Activated T-cell treated with anti-CD3 and anti-CD28 coated beads, Interleukin-2, amount 50 U/mL, for 4 hours (primary cell): ENCODE measurements around the gene DNPEP. TPM values are rescaled to one million over a fixed set of nuclear protein-coding genes. Genes with fewer than 3 reads are reported as not detected.

ENCODE experiments used
- ATAC-seq, 2 donors: fragments of 200-7000 bp; cut with Tn5 transposase; one replicate each; pipeline ENCODE4 v1.10.0; 2021
- DNase-seq: peaks from one replicate; pipeline ENCODE4 v3.0.0-alpha.2; 2020
- H3K27me3 Mint-ChIP-seq: one replicate; pipeline ENCODE4 v1.8.0; 2021; ENCODE audit warnings: low read depth, mixed read lengths
- H3K36me3 Mint-ChIP-seq: one replicate; pipeline ENCODE4 v1.8.0; 2022; ENCODE audit warnings: mixed read lengths; ENCODE audit not compliant: insufficient read depth
- H3K4me1 Mint-ChIP-seq: one replicate; pipeline ENCODE4 v1.8.0; 2021; ENCODE audit warnings: low read depth, mixed read lengths
- H3K4me3 Mint-ChIP-seq: one replicate; pipeline ENCODE4 v1.8.0; 2021; ENCODE audit warnings: mild to moderate bottlenecking, moderate library complexity, mixed read lengths
- H3K9me3 Mint-ChIP-seq: one replicate; pipeline ENCODE4 v1.8.0; 2021; ENCODE audit warnings: mixed read lengths
- total RNA-seq, 3 donors: library from RNA; stranded (reverse); gene quantifications; one replicate each; pipeline ENCODE4 v1.2.1, GENCODE V29; 2021

The DNPEP gene
- total RNA-seq, 3 donors from 2014 or later = 187 to 222 (median 221) TPM

DNA sequence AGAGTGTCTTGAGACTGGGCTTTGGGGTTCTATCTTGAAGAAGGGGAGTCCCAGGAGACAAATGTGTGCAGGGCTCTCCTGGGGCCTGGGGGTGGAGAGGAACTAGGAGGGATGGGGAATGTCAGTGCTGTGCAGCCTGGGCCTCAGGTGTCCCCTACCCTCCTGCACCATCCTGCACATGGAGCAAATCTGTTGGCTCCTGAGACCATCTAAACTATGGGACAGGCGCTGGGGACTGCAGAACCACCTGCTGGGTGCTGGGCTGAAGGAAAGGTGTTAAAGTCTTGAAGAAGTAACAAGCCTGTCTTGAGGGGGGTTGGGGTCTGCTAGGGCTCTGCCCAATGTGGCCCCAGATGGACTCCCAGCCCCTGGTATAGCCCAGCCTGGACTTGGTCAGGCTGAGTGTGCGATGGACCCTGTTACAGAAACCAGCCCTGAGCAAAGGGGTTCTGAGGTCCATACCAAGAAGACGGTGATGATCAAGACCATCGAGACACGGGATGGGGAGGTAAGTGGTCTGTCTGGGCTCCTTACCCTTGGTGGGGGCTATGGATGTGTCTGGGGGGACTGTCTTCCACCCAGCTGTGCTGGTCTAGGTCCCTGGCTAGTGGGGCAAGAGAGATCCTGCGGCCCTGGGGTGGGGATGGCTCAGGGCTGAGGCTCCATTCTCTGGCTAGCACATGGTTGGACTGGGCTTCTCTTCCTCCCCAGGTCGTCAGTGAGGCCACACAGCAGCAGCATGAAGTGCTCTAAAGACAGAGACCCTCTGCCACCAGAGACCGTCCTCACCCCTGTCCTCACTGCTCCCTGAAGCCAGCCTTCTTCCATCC lies 37.7 kb upstream of the DNPEP start:
- H3K36me3 Mint-ChIP-seq = no peaks in the 10 kb centered on the region
- no peaks in the 10 kb centered on the region for H3K9me3 Mint-ChIP-seq
- H3K4me3 Mint-ChIP-seq = no peak overlapping the region
- DNase-seq (no peak), ATAC-seq (no peak)
- H3K4me1 Mint-ChIP-seq = no peaks in the 10 kb centered on the region
- peaks cover 18% of the 10 kb centered on the region for H3K27me3 Mint-ChIP-seq

DNA sequence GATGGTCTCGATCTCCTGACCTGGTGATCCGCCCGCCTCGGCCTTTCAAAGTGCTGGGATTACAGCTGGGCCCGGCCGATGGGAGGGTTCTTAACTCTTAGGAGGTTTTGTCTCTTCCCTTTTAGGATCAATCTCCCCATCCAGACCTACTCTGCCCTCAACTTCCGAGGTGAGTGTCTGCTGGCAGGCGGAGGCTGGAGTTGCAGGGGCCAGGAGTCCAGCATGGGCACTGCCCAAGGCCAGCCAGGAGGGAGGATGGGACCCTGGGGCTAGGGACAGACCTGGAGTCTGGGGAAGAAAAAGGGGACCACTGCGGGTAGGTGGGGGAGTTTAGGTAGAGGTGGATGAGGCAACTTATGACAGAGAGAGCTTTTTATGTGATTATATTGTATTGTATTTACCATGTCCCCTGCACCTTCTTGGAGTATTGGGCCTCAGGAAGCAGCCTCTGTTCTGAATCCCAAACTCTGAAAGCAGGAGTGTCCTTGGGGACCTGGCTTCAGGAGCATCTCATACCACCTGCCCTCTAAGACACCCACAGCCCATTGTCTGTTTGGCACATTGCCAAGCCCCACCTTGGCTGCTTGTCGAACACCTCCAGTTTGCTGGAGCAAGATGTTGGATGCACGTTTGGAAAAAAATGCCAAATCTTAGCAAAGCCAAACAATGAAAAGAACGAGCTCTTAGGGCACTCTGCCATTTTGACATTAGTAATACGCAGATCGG lies 36.1 kb upstream of the DNPEP start:
- no peak for ATAC-seq
- Mint-ChIP-seq H3K4me1 (no peaks in the 10 kb centered on the region), H3K36me3 (no peaks in the 10 kb centered on the region), H3K9me3 (no peaks in the 10 kb centered on the region), H3K27me3 (peaks cover 32% of the 10 kb centered on the region), H3K4me3 (no peak overlapping the region)
- DNase-seq = no peak

DNA sequence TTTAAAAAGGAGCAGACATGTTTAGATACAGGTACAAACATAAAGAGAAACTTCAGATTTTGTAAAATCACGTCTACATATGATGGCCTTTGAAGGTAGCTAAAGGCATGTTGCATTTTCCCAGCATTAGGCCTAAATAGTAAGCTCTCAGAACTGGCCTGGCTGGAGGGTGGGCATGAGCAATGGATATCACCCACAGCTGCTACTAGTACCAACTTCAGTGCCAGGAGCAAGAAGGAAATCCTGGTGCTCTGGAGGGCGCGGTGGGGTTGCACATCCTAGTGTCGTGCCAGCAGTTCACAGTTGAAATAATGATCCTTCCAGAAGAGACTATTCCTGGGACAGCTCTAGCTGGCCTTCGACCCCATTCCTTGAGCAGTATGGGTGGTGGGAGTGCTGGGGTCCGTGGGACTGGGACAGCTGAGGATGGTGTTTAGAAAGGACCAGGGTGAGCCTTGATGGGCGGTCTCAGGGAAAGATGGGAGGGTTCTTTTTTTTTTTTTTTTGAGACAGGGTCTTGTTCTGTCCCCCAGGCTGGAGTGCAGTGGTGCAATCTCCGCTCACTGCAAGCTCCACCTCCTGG lies 35.3 kb upstream of the DNPEP start:
- DNase-seq = no peak
- no peaks in the 10 kb centered on the region for H3K9me3 Mint-ChIP-seq
- H3K27me3 Mint-ChIP-seq = peaks cover 35% of the 10 kb centered on the region
- H3K4me3 Mint-ChIP-seq = no peak overlapping the region
- no peak for ATAC-seq
- H3K4me1 Mint-ChIP-seq = no peaks in the 10 kb centered on the region
- no peaks in the 10 kb centered on the region for H3K36me3 Mint-ChIP-seq

DNA sequence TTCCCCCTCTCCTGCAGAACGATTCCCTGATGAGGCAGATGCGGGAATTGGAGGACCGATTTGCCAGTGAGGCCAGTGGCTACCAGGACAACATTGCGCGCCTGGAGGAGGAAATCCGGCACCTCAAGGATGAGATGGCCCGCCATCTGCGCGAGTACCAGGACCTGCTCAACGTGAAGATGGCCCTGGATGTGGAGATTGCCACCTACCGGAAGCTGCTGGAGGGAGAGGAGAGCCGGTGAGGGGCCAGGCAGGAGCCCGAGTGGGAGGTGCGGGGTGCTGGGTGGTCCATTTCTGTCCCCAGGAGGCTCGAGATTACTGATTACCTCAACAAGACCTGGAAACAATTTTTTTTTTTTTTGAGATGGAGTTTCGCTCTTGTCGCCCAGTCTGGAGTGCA lies 33.6 kb upstream of the DNPEP start:
- Mint-ChIP-seq H3K4me3 (no peak overlapping the region), H3K27me3 (peaks cover 36% of the 10 kb centered on the region), H3K4me1 (no peaks in the 10 kb centered on the region), H3K9me3 (no peaks in the 10 kb centered on the region), H3K36me3 (no peaks in the 10 kb centered on the region)
- no peak for ATAC-seq
- no peak for DNase-seq

DNA sequence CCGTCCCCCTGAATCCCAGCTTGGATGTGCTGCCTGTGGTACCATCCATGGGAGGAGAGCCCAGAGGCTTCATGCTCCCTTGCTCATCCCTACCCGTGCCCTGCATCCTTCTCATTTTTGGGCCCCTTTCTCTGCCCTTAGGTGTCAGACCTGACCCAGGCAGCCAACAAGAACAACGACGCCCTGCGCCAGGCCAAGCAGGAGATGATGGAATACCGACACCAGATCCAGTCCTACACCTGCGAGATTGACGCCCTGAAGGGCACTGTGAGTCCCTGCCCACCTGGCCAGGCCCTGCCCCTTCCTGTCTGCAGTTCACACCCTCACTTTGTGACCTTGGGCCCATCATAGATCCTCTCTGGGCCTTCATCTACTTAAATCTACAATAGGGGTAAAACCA lies 33.0 kb upstream of the DNPEP start:
- H3K27me3 Mint-ChIP-seq = peaks cover 36% of the 10 kb centered on the region
- no peak overlapping the region for H3K4me3 Mint-ChIP-seq
- no peak for DNase-seq
- H3K9me3 Mint-ChIP-seq = no peaks in the 10 kb centered on the region
- no peak for ATAC-seq
- H3K4me1 Mint-ChIP-seq = no peaks in the 10 kb centered on the region
- H3K36me3 Mint-ChIP-seq = no peaks in the 10 kb centered on the region

DNA sequence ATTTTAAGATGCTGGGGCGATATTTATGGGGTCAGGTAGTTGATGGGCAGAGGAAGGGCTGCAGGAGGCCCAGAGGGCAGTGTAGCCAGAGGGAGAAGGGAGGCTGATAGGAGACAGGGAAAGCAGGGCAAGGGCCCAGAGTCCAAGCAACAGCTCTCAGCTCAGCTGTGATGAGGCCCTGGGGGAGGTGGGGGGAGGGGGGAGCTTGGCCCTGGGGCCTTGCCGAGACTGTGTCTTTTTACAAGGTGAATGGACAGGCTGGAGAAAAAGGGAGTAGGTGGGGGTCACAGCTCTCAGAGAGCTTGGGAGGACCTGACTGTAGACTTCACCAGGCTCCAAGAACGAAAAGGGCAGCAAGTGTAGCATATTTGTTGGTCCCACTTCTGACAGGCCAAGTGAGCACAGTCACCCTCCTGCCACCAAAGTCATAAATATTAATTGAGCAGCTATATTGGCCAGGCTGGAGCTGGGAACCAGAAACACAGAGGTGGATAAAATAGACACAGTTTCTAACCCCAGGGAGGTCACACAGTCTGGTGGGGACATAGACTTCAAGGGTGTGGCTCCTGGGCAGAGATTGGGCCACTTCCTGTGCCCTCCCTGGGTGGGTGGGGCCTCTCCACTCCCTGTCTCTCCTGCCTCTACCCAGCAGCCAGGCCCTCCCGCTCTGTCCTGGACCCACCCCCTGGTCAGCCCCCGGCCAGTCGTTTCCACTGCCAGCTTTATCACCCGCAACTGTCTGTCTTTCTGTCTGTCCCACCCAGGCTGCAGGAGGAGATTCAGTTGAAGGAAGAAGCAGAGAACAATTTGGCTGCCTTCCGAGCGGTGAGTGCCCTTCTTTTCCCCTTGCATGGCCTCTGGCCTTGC lies 31.9 kb upstream of the DNPEP start:
- no peaks in the 10 kb centered on the region for H3K9me3 Mint-ChIP-seq
- DNase-seq = no peak
- ATAC-seq = no peak
- H3K36me3 Mint-ChIP-seq = no peaks in the 10 kb centered on the region
- H3K4me1 Mint-ChIP-seq = no peaks in the 10 kb centered on the region
- no peak overlapping the region for H3K4me3 Mint-ChIP-seq
- H3K27me3 Mint-ChIP-seq = peaks cover 36% of the 10 kb centered on the region

DNA sequence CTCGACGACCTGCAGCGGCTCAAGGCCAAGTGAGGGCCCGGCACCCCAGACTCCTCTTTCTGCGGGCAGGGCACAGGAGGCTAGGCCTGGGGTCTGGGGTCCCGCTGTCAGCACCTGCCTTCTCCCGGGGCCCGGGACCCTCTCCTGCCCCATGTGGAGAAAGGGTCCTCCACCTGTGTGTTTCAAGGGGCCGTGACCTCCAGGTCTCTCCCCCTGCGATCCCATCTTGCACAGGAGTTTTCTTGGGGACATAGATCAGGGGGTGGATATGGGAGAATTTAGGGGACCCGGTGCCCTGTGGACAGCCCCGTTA lies 31.3 kb upstream of the DNPEP start:
- no peaks in the 10 kb centered on the region for H3K4me1 Mint-ChIP-seq
- H3K9me3 Mint-ChIP-seq = no peaks in the 10 kb centered on the region
- H3K4me3 Mint-ChIP-seq = no peak overlapping the region

DNA sequence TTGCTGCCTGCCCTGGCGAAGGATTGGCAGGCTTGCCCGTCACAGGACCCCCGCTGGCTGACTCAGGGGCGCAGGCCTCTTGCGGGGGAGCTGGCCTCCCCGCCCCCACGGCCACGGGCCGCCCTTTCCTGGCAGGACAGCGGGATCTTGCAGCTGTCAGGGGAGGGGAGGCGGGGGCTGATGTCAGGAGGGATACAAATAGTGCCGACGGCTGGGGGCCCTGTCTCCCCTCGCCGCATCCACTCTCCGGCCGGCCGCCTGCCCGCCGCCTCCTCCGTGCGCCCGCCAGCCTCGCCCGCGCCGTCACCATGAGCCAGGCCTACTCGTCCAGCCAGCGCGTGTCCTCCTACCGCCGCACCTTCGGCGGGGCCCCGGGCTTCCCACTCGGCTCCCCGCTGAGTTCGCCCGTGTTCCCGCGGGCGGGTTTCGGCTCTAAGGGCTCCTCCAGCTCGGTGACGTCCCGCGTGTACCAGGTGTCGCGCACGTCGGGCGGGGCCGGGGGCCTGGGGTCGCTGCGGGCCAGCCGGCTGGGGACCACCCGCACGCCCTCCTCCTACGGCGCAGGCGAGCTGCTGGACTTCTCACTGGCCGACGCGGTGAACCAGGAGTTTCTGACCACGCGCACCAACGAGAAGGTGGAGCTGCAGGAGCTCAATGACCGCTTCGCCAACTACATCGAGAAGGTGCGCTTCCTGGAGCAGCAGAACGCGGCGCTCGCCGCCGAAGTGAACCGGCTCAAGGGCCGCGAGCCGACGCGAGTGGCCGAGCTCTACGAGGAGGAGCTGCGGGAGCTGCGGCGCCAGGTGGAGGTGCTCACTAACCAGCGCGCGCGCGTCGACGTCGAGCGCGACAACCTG lies 30.7 kb upstream of the DNPEP start, which contains the start of gene DES:
Gene DES (plus strand): TSS at position 223 of the 857 bp plus-strand sequence. CDS start 86 bp downstream, at position 309.
- ATAC-seq = peak in 1 of 2 donors; percentile 43
- Mint-ChIP-seq H3K36me3 (no peaks in the 10 kb centered on the region), H3K4me1 (no peaks in the 10 kb centered on the region), H3K4me3 (no peak within 1 kb of the TSS), H3K27me3 (peaks cover 39% of the 10 kb centered on the region), H3K9me3 (no peaks in the 10 kb centered on the region)
- no peak for DNase-seq

More for the DNA sequence above, 31.3 kb upstream of the DNPEP start:
- H3K27me3 Mint-ChIP-seq = peaks cover 36% of the 10 kb centered on the region
- H3K36me3 Mint-ChIP-seq = no peaks in the 10 kb centered on the region
- DNase-seq (no peak), ATAC-seq (no peak)

DNA sequence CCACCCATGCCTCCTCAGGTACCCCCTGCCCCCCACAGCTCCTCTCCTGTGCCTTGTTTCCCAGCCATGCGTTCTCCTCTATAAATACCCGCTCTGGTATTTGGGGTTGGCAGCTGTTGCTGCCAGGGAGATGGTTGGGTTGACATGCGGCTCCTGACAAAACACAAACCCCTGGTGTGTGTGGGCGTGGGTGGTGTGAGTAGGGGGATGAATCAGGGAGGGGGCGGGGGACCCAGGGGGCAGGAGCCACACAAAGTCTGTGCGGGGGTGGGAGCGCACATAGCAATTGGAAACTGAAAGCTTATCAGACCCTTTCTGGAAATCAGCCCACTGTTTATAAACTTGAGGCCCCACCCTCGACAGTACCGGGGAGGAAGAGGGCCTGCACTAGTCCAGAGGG lies 29.7 kb upstream of the DNPEP start:
- no peak for DNase-seq
- H3K36me3 Mint-ChIP-seq = no peaks in the 10 kb centered on the region
- no peaks in the 10 kb centered on the region for H3K4me1 Mint-ChIP-seq
- H3K9me3 Mint-ChIP-seq = no peaks in the 10 kb centered on the region
- ATAC-seq = no peak
- H3K27me3 Mint-ChIP-seq = peaks cover 44% of the 10 kb centered on the region
- no peak overlapping the region for H3K4me3 Mint-ChIP-seq

DNA sequence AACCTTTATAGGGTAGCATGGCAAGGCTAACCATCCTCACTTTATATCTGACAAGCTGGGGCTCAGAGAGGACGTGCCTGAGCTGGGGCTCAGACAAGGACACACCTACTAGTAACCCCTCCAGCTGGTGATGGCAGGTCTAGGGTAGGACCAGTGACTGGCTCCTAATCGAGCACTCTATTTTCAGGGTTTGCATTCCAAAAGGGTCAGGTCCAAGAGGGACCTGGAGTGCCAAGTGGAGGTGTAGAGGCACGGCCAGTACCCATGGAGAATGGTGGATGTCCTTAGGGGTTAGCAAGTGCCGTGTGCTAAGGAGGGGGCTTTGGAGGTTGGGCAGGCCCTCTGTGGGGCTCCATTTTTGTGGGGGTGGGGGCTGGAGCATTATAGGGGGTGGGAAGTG lies 29.2 kb upstream of the DNPEP start:
- H3K4me1 Mint-ChIP-seq = no peaks in the 10 kb centered on the region
- H3K9me3 Mint-ChIP-seq = no peaks in the 10 kb centered on the region
- H3K36me3 Mint-ChIP-seq = no peaks in the 10 kb centered on the region
- DNase-seq (no peak), ATAC-seq (no peak)
- no peak overlapping the region for H3K4me3 Mint-ChIP-seq
- H3K27me3 Mint-ChIP-seq = peaks cover 43% of the 10 kb centered on the region

DNA sequence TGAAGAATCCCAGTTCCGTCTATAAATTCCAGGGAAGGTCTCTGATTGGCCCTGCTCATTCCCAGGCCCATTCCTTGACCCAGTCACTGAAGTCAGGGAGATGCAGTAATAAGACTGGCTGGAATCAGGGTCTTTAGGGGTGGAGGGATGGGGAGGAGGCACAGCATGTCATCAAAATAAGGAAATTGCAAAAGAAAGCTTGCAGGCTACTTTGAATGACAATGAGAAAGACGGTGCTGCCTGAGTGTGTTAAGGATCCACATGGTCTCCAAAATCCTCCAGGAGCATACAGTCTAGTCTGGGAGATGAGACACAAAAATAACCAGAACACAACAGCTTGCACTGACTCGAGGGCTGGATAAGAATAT lies 28.5 kb upstream of the DNPEP start:
- Mint-ChIP-seq H3K4me1 (no peaks in the 10 kb centered on the region), H3K27me3 (peaks cover 47% of the 10 kb centered on the region), H3K36me3 (no peaks in the 10 kb centered on the region), H3K9me3 (no peaks in the 10 kb centered on the region), H3K4me3 (no peak overlapping the region)
- no peak for ATAC-seq
- DNase-seq = no peak

DNA sequence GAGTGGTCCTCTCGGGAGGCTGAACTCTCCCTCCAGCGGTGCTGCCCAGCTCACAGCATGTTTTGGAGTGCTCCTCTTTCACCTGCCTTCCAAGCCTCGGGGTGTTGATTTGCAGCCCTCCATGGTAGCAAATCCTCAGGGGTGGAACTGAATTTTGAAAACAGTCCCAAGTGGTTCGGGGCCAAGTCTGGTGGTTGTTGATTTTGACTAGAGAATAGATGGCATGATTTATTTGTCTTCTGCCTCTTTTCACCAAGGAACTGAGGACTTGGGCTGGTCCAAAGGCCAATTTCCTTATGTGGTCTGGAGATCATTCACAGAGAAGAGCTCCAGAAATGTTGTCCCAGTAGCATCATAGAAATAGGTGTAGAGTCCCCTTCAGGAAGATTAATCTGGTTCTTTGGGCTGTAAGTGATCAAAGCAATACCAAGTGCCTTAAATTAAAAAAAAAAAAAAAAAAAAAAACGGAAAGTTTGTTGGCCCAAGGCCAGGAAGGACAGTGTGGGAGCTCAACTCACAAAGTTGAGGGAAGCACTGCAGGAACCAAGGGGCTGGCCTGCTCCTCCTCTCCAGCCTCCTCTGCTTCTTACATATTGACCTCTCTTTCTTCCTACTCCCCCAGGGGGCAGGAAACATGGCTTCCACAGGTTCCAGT lies 28.0 kb upstream of the DNPEP start:
- Mint-ChIP-seq H3K4me3 (no peak overlapping the region), H3K36me3 (no peaks in the 10 kb centered on the region), H3K4me1 (no peaks in the 10 kb centered on the region), H3K9me3 (no peaks in the 10 kb centered on the region), H3K27me3 (peaks cover 44% of the 10 kb centered on the region)
- no peak for DNase-seq
- no peak for ATAC-seq

DNA sequence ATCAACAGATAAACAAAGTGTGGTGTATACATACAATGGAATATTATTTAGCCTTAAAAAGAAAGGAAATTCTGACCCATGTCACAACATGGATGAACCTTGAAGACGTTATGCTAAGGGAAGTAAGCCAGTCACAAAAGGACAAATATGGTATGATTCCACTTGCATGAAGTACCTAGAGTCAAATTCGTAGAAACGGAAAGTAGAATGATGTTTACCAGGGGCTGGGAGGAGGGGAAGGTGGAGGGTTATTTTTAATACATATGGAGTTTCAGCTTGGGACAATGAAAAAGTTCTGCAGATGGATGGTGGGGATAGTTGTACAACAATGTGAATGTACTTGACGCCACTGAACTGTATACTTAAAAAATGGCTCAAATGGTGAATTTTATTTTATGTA lies 27.1 kb upstream of the DNPEP start:
- ATAC-seq (no peak), DNase-seq (no peak)
- H3K4me1 Mint-ChIP-seq = no peaks in the 10 kb centered on the region
- no peaks in the 10 kb centered on the region for H3K36me3 Mint-ChIP-seq
- peaks cover 38% of the 10 kb centered on the region for H3K27me3 Mint-ChIP-seq
- no peaks in the 10 kb centered on the region for H3K9me3 Mint-ChIP-seq
- no peak overlapping the region for H3K4me3 Mint-ChIP-seq
